GM21423 (cell line): ENCODE data around the gene FANCC.

Experiments
- ATAC-seq: cut with Tn5 transposase; IDR thresholded peaks from one replicate; pipeline ENCODE4 v1.9.1; 2021; ENCODE audit warnings: mild to moderate bottlenecking, moderate library complexity; ENCODE audit not compliant: unreplicated experiment

Gene FANCC

GRCh38 chr9:95076696-95077052 is 240.8 kb downstream of the FANCC start:
- ATAC-seq = no peak

GRCh38 chr9:95075700-95076099 is 241.8 kb downstream of the FANCC start:
- no peak for ATAC-seq

GRCh38 chr9:95074632-95075031 is 242.9 kb downstream of the FANCC start:
- ATAC-seq = no peak

GRCh38 chr9:95073918-95074317 is 243.6 kb downstream of the FANCC start:
- ATAC-seq = no peak

GRCh38 chr9:95073042-95073607 is 244.4 kb downstream of the FANCC start:
- ATAC-seq = no peak

- ATAC-seq = no peak
Observed at GRCh38 chr9:95071925-95072324, 245.6 kb downstream of the FANCC start.

- ATAC-seq = no peak
Observed at GRCh38 chr9:95071450-95071849, 246.1 kb downstream of the FANCC start.

GRCh38 chr9:95070549-95071021 is 246.9 kb downstream of the FANCC start:
- no peak for ATAC-seq

GRCh38 chr9:95067897-95068296 is 249.6 kb downstream of the FANCC start:
- ATAC-seq = no peak

GRCh38 chr9:95067057-95067456 is 250.5 kb downstream of the FANCC start:
- no peak for ATAC-seq

- ATAC-seq = no peak
Observed at GRCh38 chr9:95065224-95065623, 252.3 kb downstream of the FANCC start.

- ATAC-seq = no peak
Observed at GRCh38 chr9:95063300-95063699, 254.2 kb downstream of the FANCC start.

GRCh38 chr9:95062596-95063065 is 254.9 kb downstream of the FANCC start:
- ATAC-seq = no peak

GRCh38 chr9:95061916-95062595 is 255.5 kb downstream of the FANCC start:
- no peak for ATAC-seq

- ATAC-seq = no peak
Observed at GRCh38 chr9:95060916-95061315, 256.6 kb downstream of the FANCC start.

- no peak for ATAC-seq
Observed at GRCh38 chr9:95060234-95060633, 257.3 kb downstream of the FANCC start.

GRCh38 chr9:95058795-95059386 is 258.6 kb downstream of the FANCC start:
- ATAC-seq = no peak

GRCh38 chr9:95058121-95058785 is 259.3 kb downstream of the FANCC start:
- no peak for ATAC-seq

GRCh38 chr9:95057101-95057500 is 260.4 kb downstream of the FANCC start:
- no peak for ATAC-seq

GRCh38 chr9:95055851-95056551 is 261.5 kb downstream of the FANCC start:
- ATAC-seq = no peak

- ATAC-seq = no peak
Observed at GRCh38 chr9:95055334-95055850, 262.1 kb downstream of the FANCC start.
